Uterus (tissue), 4 donors: ENCODE results near the gene COL8A1. TPM values are rescaled to one million over a fixed set of nuclear protein-coding genes. Genes with fewer than 3 reads are reported as not detected.

ENCODE experiments used
- DNase-seq, 2 donors: peaks; one replicate each; pipeline ENCODE4 v3.0.0-alpha.2; 2019 to 2020
- H3K27ac ChIP-seq, 2 donors: fragments of 200-600 bp; sonication (generic); 1 replicate in 1 of 2; 2 replicates in 1 of 2; pipeline ENCODE4 v1.5.1; 2016 to 2018
- H3K27me3 ChIP-seq, 2 donors: fragments of 200-600 bp; sonication (generic); one replicate each; pipeline ENCODE4 v1.5.1; 2018 to 2019; ENCODE audit warnings: control low read depth in 1 of 2
- H3K36me3 ChIP-seq, 2 donors: fragments of 200-600 bp; sonication (generic); one replicate each; pipeline ENCODE4 v1.5.1; 2019; ENCODE audit warnings: control low read depth in 1 of 2
- H3K4me1 ChIP-seq, 2 donors: fragments of 200-600 bp; sonication (generic); one replicate each; pipeline ENCODE4 v1.5.1; 2018 to 2019; ENCODE audit warnings: control low read depth in 1 of 2
- H3K4me3 ChIP-seq, 2 donors: fragments of 200-600 bp; sonication (generic); 1 replicate in 1 of 2; 2 replicates in 1 of 2; pipeline ENCODE4 v1.5.1; 2018 to 2019; ENCODE audit warnings: mild to moderate bottlenecking in 1 of 2
- H3K9me3 ChIP-seq, 2 donors: fragments of 200-600 bp; sonication (generic); one replicate each; pipeline ENCODE4 v1.5.1; 2019; ENCODE audit warnings: control low read depth in 1 of 2
- POLR2A ChIP-seq, 2 donors: fragments of 450-650 bp; IDR thresholded peaks; one replicate each; pipeline ENCODE4 v1.6.1; 2016; ENCODE audit warnings: antibody characterized with exemption in 2 of 2, mild to moderate bottlenecking in 1 of 2, moderate library complexity in 1 of 2
- intact Hi-C: fragments of 100-400 bp; cut with DNase I; formaldehyde crosslinking; loops from one replicate; pipeline ENCODE4 v1.15.1; 2023; ENCODE audit warnings: low total_unique reads
- total RNA-seq, 4 donors: library from RNA; depleted of rRNA in 3 of 4; stranded (reverse); fragments of >200 nt in 3 of 4; gene quantifications; one replicate each; pipeline versions ENCODE4 v1.1.0 to v1.2.4, GENCODE V29; 2014 to 2023
- TF ChIP-seq, protein P1 (sequence below), 4 experiments: fragments of 200-600 bp in 2 of 4; fragments of 450-650 bp in 2 of 4; sonication (generic) in 2 of 4; IDR thresholded peaks; one replicate each; pipeline ENCODE4 v1.5.1; 2016 to 2019; ENCODE audit warnings: antibody characterized with exemption in 4 of 4, mild to moderate bottlenecking in 2 of 4, moderate library complexity in 1 of 4
- donor health status: DM: yes; HTN: yes; CAD: no.

COL8A1 gene
- total RNA-seq, 4 donors from 2014 or later: 2.6 to 30.9 (median 18.0) TPM

DNA sequence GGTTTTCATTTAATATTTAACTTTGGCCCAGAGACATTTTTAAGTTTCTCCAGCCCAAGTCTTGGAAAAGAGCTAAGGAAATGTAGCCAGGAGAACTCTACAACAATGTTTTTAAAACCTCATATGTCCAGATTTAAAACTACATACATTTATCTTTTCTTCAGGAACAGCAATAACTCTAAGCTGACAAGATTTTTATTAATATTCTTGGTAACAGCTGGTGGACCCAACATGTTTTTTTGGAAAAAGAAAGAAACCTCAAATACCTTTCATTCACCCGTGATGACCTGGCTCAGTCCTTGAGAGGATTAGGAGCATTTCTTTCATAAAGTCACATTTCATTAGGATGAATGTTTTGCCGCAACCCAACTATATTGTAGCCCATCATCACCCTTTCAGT lies 128.9 kb downstream of the COL8A1 start:
- Histone ChIP-seq H3K9me3 (no peaks in the 10 kb centered on the region), H3K27me3 (no peaks in the 10 kb centered on the region), H3K4me3 (no peak overlapping the region), H3K27ac (no peak overlapping the region), H3K36me3 (no peaks in the 10 kb centered on the region), H3K4me1 (no peaks in the 10 kb centered on the region)
- intact Hi-C loops: no loop called here
- TF ChIP-seq POLR2A (IDR thresholded peaks at IDR 0.05): no peak
- TF ChIP-seq, protein P1, sequence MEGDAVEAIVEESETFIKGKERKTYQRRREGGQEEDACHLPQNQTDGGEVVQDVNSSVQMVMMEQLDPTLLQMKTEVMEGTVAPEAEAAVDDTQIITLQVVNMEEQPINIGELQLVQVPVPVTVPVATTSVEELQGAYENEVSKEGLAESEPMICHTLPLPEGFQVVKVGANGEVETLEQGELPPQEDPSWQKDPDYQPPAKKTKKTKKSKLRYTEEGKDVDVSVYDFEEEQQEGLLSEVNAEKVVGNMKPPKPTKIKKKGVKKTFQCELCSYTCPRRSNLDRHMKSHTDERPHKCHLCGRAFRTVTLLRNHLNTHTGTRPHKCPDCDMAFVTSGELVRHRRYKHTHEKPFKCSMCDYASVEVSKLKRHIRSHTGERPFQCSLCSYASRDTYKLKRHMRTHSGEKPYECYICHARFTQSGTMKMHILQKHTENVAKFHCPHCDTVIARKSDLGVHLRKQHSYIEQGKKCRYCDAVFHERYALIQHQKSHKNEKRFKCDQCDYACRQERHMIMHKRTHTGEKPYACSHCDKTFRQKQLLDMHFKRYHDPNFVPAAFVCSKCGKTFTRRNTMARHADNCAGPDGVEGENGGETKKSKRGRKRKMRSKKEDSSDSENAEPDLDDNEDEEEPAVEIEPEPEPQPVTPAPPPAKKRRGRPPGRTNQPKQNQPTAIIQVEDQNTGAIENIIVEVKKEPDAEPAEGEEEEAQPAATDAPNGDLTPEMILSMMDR (IDR thresholded peaks at IDR 0.05): no peak
- DNase-seq: no peak

DNA sequence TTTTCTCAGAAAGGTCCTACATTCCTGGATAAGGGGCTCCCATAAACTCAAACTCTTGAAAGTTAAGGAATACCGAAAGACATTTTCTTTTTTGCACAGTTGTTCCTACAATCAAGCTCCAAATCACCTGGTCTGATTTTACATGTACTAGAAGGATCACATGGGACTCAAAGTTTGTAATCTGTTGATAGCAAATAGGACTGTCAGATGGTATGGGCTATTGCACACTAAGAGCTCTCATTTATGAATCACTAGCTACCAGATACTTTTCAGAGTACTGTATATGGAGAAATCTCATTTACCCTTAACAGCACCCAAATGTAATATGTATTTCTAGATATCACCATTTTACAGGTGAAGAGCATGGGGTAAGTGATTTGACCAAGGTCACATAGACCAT lies 129.7 kb downstream of the COL8A1 start:
- TF ChIP-seq, protein P1 (IDR thresholded peaks at IDR 0.05): no peak
- TF ChIP-seq POLR2A (IDR thresholded peaks at IDR 0.05): no peak
- H3K27me3 ChIP-seq: no peaks in the 10 kb centered on the region

DNA sequence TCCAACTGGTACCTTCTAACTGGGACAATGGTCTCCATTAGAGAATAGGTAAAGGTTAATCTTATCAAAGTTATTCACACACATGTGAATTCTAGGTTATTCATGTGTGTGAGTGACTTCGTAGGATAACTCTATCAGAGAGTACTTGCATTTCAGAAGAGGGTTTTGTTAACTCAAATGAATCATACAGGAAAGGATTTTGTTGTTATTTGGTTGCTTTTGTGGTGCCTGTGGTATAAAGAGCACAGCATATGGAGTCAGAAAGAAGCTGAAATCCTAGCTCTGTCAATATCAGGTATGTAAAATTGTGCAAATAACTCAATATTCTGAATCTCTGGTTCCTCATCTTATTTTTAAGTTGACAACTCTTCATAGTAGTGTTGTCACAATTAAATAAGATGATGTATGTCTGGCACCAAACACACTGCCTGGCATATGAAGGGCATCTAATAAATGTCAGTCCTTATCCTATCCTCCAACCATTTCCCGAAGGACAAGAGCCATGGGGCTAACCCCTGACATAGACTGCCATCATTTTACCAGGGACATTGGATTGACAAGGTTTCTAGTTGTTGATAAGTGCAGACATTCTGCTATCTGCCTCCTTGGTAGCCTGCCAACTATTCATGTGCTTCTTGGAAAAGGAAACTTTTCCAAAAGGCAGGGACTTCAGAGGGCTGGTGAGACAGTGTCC lies 130.6 kb downstream of the COL8A1 start:
- intact Hi-C loops: no loop called here
- no peak overlapping the region for H3K27ac ChIP-seq

More for the DNA sequence above, 129.7 kb downstream of the COL8A1 start:
- no peak for DNase-seq
- intact Hi-C loops: no loop called here
- Histone ChIP-seq H3K4me1 (no peaks in the 10 kb centered on the region), H3K27ac (no peak overlapping the region), H3K4me3 (no peak overlapping the region), H3K36me3 (no peaks in the 10 kb centered on the region), H3K9me3 (no peaks in the 10 kb centered on the region)

DNA sequence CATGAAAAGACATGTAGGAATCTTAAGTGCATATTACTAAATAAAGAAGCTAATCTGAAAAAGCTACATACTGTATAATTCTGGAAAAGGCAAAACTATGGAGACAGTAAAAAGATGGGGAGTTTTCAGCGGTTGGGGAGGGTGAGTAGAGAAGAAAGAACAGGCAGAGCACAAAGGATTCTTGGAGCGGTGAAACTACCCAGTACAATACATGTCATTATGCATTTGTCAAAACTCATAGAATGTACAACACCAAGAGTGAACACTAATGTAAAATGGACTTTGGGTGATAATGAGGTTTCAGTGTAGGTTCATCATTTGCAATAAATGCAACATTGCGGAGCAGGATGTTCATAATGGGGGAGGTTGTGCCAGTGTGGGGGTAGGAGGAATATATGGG lies 133.8 kb downstream of the COL8A1 start:
- intact Hi-C loops: no loop called here
- H3K4me1 ChIP-seq: no peaks in the 10 kb centered on the region
- DNase-seq: no peak
- H3K9me3 ChIP-seq: no peaks in the 10 kb centered on the region
- TF ChIP-seq, protein P1 (IDR thresholded peaks at IDR 0.05): no peak
- TF ChIP-seq POLR2A (IDR thresholded peaks at IDR 0.05): no peak
- no peak overlapping the region for H3K27ac ChIP-seq
- H3K36me3 ChIP-seq: no peaks in the 10 kb centered on the region
- no peaks in the 10 kb centered on the region for H3K27me3 ChIP-seq
- H3K4me3 ChIP-seq: no peak overlapping the region

More for the DNA sequence above, 130.6 kb downstream of the COL8A1 start:
- TF ChIP-seq, protein P1 (IDR thresholded peaks at IDR 0.05): no peak
- TF ChIP-seq POLR2A (IDR thresholded peaks at IDR 0.05): no peak
- Histone ChIP-seq H3K9me3 (no peaks in the 10 kb centered on the region), H3K27me3 (no peaks in the 10 kb centered on the region), H3K4me1 (no peaks in the 10 kb centered on the region), H3K4me3 (no peak overlapping the region), H3K36me3 (no peaks in the 10 kb centered on the region)
- DNase-seq: no peak

DNA sequence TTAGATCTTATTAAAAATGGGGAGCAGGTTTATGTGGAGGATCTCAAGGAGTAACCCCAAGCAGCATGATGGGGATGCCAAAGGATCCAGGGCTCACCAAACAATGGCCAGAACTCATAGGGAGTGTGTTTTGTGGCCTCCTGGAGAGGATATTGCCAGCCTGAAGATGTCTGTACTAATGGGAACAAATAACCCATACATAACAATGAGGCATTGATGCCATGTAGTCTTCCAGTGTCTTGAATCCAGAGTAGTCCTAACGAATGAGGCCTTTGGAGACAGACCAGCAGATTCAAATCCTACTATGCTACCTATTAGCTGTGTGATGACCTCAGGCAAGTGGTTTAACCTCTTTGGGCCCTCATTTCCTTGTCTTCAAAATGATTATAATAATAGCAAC lies 134.3 kb downstream of the COL8A1 start:
- no peak for TF ChIP-seq POLR2A (IDR thresholded peaks at IDR 0.05)
- TF ChIP-seq, protein P1 (IDR thresholded peaks at IDR 0.05): no peak
- Histone ChIP-seq H3K36me3 (no peaks in the 10 kb centered on the region), H3K27me3 (no peaks in the 10 kb centered on the region), H3K27ac (no peak overlapping the region), H3K9me3 (no peaks in the 10 kb centered on the region), H3K4me3 (no peak overlapping the region), H3K4me1 (no peaks in the 10 kb centered on the region)
- intact Hi-C loops: no loop called here
- DNase-seq: no peak
